HepG2 (cell line): ENCODE measurements around the gene HIPK2. TPM values are rescaled to one million over a fixed set of nuclear protein-coding genes. Genes with fewer than 3 reads are reported as not detected.

Experiments used
- DNMT3B ChIP-seq: conservative IDR thresholded peaks from 2 replicates; pipeline ENCODE4 v1.6.1; 2016; ENCODE audit warnings: missing biosample characterization, control low read depth
- FOXK2 ChIP-seq: fragments of 450-650 bp; IDR thresholded peaks from 2 replicates; pipeline ENCODE4 v1.6.1; 2016
- HNRNPUL1 ChIP-seq: fragments of 200-400 bp; formaldehyde crosslinking; IDR thresholded peaks from 2 replicates; pipeline ENCODE4 v1.6.1; 2017; ENCODE audit warnings: low read depth, mild to moderate bottlenecking, low read length, moderate library complexity
- KDM3A ChIP-seq: IDR thresholded peaks from 2 replicates; pipeline ENCODE4 v1.6.1; 2018; ENCODE audit warnings: low read depth, missing compliant biosample characterization
- NR2F6 ChIP-seq, 2 experiments: IDR thresholded peaks; 2 replicates each; pipeline ENCODE4 v1.6.1; 2016; ENCODE audit warnings: antibody characterized with exemption in 1 of 2, mild to moderate bottlenecking in 1 of 2
- SNAPC4 ChIP-seq: sonication (generic); formaldehyde crosslinking; IDR thresholded peaks from 2 replicates; pipeline ENCODE4 v1.4.0; 2020; ENCODE audit warnings: mild to moderate bottlenecking, missing genetic modification reagents
- TAF15 ChIP-seq: fragments of 200-400 bp; formaldehyde crosslinking; IDR thresholded peaks from one replicate; pipeline ENCODE4 v1.6.1; 2018; ENCODE audit warnings: mild to moderate bottlenecking, low read depth, low read length; ENCODE audit not compliant: poor library complexity, severe bottlenecking
- TEF ChIP-seq: sonication (generic); formaldehyde crosslinking; IDR thresholded peaks from 2 replicates; pipeline ENCODE4 v1.5.0; 2020; ENCODE audit warnings: missing genetic modification reagents
- TRIM22 ChIP-seq: fragments of 450-650 bp; IDR thresholded peaks from 2 replicates; pipeline ENCODE4 v1.6.1; 2017
- ZBED4 ChIP-seq: sonication (generic); formaldehyde crosslinking; IDR thresholded peaks from 2 replicates; pipeline ENCODE4 v1.4.0; 2020; ENCODE audit warnings: missing genetic modification reagents, borderline replicate concordance
- ZBTB34 ChIP-seq: sonication (generic); formaldehyde crosslinking; IDR thresholded peaks from 2 replicates; pipeline ENCODE4 v1.8.0; 2022; ENCODE audit warnings: mild to moderate bottlenecking, missing genetic modification reagents
- ZMAT3 ChIP-seq: sonication (generic); formaldehyde crosslinking; conservative IDR thresholded peaks from 2 replicates; pipeline ENCODE4 v1.7.0; 2021; ENCODE audit warnings: missing genetic modification reagents
- ZNF546 ChIP-seq: sonication (generic); formaldehyde crosslinking; conservative IDR thresholded peaks from 2 replicates; pipeline ENCODE4 v1.8.1; 2023; ENCODE audit warnings: mild to moderate bottlenecking, missing genetic modification reagents
- ZNF75D ChIP-seq: sonication (generic); formaldehyde crosslinking; IDR thresholded peaks from 2 replicates; pipeline ENCODE4 v1.8.1; 2023; ENCODE audit warnings: missing genetic modification reagents, mild to moderate bottlenecking, borderline replicate concordance
- polyA plus RNA-seq, 8 experiments: library from polyadenylated mRNA; depleted of rRNA in 3 of 8; stranded (reverse) in 7 of 8; unstranded in 1 of 8; fragments of >200 nt; fragmentation: Illumina TruSeq in 4 of 8; extraction: Trizol in 4 of 8; gene quantifications; 2 replicates each; pipeline versions ENCODE4 v1.2.1 to v1.2.3, GENCODE V29; 2011 to 2016; ENCODE audit warnings: low read depth in 4 of 8, missing spikeins in 1 of 8, mixed read lengths in 1 of 8; ENCODE audit not compliant: insufficient read depth in 1 of 8
- total RNA-seq, 5 experiments: library from RNA; depleted of rRNA; stranded (reverse); fragments of >200 nt; fragmentation: Illumina TruSeq; extraction: Trizol; gene quantifications; 2 replicates each; pipeline ENCODE4 v1.2.3, GENCODE V29; 2016; ENCODE audit warnings: low read depth in 1 of 5

The HIPK2 gene
- total and polyA plus RNA-seq, 2 of the 13 experiments (the other 11 are each of a cell fraction or from before 2014, with no cell fraction given), result 14.4 to 20.2 TPM

- TF ChIP-seq ZBED4 (CRISPR knock-in tag) (0 out of 2 replicates have a peak, but pooled peaks have one; percentile 46), ZBTB34 (CRISPR knock-in tag) (peak; percentile 67; the same call in 1 of the 2 replicates), TEF (CRISPR knock-in tag) (0 out of 2 replicates have a peak, but pooled peaks have one; percentile 76), ZNF75D (no peak), NR2F6 (IDR thresholded peaks at IDR 0.05) (peak; percentile 97), NR2F6 (CRISPR knock-in tag; IDR thresholded peaks at IDR 0.05) (peak; percentile 98), ZMAT3 (no peak), TRIM22 (no peak), FOXK2 (no peak), HNRNPUL1 (no peak), DNMT3B (CRISPR knock-in tag) (peak; percentile 50; the same call in 1 of the 2 replicates), ZNF546 (CRISPR knock-in tag) (no peak), TAF15 (no peak), SNAPC4 (CRISPR knock-in tag) (peak; percentile 54; the same call in 1 of the 2 replicates), KDM3A (CRISPR knock-in tag) (0 out of 2 replicates have a peak, but pooled peaks have one; percentile 66)
These were observed 102.4 kb downstream of the HIPK2 start (continued) for GRCh38 chr7:139675127-139676125.
